ENCODE results near the gene CRTC3.
A peak's percentile ranks its signal among the peaks of the same experiment; 100 is the strongest.

The CRTC3 gene

DNA sequence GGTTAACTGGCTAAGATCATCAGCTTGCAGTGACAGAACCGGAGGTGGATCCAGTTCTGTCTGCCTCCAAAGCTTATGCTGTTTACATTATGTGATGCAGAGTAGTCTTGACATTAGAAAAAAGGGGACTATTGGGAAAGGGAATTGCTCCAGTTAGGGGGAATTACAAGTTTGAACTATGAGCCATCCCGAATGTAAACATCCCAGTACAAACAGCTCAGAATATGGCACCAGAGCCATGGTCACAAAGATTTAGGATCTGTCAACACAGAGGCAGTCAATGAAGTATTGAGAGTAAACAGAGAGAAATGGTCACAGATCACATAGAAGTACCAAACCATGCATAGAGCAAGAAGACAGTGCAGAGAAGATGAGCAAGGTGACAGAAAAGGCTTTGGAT lies 39.8 kb upstream of the CRTC3 start:
- DNase-seq, result no peak
- no peak overlapping the region for H3K14ac ChIP-seq (ENCODE audit: low read length)
- no peak overlapping the region for H3K4ac ChIP-seq (ENCODE audit: low read depth, low read length)
- H2AK5ac ChIP-seq (ENCODE audit: low read length), result no peak overlapping the region
- no peak overlapping the region for H2BK12ac ChIP-seq (ENCODE audit: low read length)
- no peaks in the 10 kb centered on the region for H3K79me2 ChIP-seq (ENCODE audit: control insufficient read depth, insufficient read depth, low read length, poor library complexity)
- no peak overlapping the region for H2AFZ ChIP-seq (ENCODE audit: insufficient read depth, low read length, poor library complexity)
- no peak overlapping the region for H3K18ac ChIP-seq (ENCODE audit: low read length)
- H3K4me2 ChIP-seq (ENCODE audit: low read length), result no peak overlapping the region
- H3K79me1 ChIP-seq (ENCODE audit: low read length), result peaks cover 2% of the 10 kb centered on the region
- no CpG with 5 or more reads among the region's 2 CpGs for WGBS (ENCODE audit: extremely low coverage, insufficient coverage, insufficient read length)
- H3K9me3 ChIP-seq (ENCODE audit: insufficient read depth, low read depth, low read length), result no peaks in the 10 kb centered on the region
- H2BK120ac ChIP-seq (ENCODE audit: insufficient read depth, low read length, poor library complexity), result peak overlapping the region; percentile 21
- H4K91ac ChIP-seq (ENCODE audit: low read depth, low read length), result no peak overlapping the region
- H3K27ac ChIP-seq (ENCODE audit: low read depth, low read length), result peak overlapping the region; percentile 29
- no peak overlapping the region for H3K4me3 ChIP-seq (ENCODE audit: low read depth, low read length)
- no peak overlapping the region for H4K12ac ChIP-seq (ENCODE audit: low read depth, low read length)
- no peak overlapping the region for H3K23ac ChIP-seq (ENCODE audit: low read length)
- peak overlapping the region; percentile 73 for H2BK5ac ChIP-seq (ENCODE audit: low read depth, low read length, poor library complexity)
- no peaks in the 10 kb centered on the region for H3K4me1 ChIP-seq (ENCODE audit: control insufficient read depth in 1 of 2, insufficient read depth in 2 of 2, low read length in 2 of 2)
- no peak overlapping the region for H3K9ac ChIP-seq (ENCODE audit: low read length)
- H3K36me3 ChIP-seq (ENCODE audit: control insufficient read depth in 1 of 2, insufficient read depth in 2 of 2, low read length in 2 of 2), result peaks cover 36 to 54% of the 10 kb centered on the region in 2 experiments
- no peaks in the 10 kb centered on the region for H3K27me3 ChIP-seq (ENCODE audit: insufficient read depth, low read length)
- no peak overlapping the region for H4K8ac ChIP-seq (ENCODE audit: low read depth, low read length)

DNA sequence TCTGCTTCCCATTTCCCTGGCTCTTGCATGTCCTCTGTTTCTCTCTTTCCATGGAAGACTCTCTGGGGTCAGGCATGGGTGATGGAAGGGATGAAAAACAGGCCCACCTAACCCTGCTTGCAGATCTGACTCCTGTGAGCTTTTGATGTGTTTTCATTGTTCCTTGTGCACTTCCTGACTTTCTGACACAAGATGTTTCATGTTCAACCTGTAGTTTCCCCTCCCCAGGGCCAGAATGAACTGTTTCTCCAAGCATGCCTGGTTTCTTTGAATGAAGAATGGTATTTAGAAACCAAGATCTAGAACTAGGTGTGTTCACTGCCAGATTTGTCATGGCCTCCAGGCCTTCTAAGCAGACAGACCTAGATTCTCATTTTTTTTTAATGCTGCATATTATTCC lies 36.1 kb upstream of the CRTC3 start:
- no peak overlapping the region for H3K4me2 ChIP-seq (ENCODE audit: low read length)
- H3K79me2 ChIP-seq (ENCODE audit: control insufficient read depth, insufficient read depth, low read length, poor library complexity), result no peaks in the 10 kb centered on the region
- no peak for DNase-seq
- H2AFZ ChIP-seq (ENCODE audit: insufficient read depth, low read length, poor library complexity), result no peak overlapping the region
- H3K23ac ChIP-seq (ENCODE audit: low read length), result no peak overlapping the region
- no peak overlapping the region for H3K14ac ChIP-seq (ENCODE audit: low read length)
- no peak overlapping the region for H3K18ac ChIP-seq (ENCODE audit: low read length)
- H3K4ac ChIP-seq (ENCODE audit: low read depth, low read length), result no peak overlapping the region
- no peak overlapping the region for H4K91ac ChIP-seq (ENCODE audit: low read depth, low read length)
- peaks cover 31 to 53% of the 10 kb centered on the region in 2 experiments for H3K36me3 ChIP-seq (ENCODE audit: control insufficient read depth in 1 of 2, insufficient read depth in 2 of 2, low read length in 2 of 2)
- no peaks in the 10 kb centered on the region for H3K9me3 ChIP-seq (ENCODE audit: insufficient read depth, low read depth, low read length)
- H4K12ac ChIP-seq (ENCODE audit: low read depth, low read length), result no peak overlapping the region
- no peak overlapping the region for H3K27ac ChIP-seq (ENCODE audit: low read depth, low read length)
- no peak overlapping the region for H3K9ac ChIP-seq (ENCODE audit: low read length)
- no peaks in the 10 kb centered on the region for H3K4me1 ChIP-seq (ENCODE audit: control insufficient read depth in 1 of 2, insufficient read depth in 2 of 2, low read length in 2 of 2)
- no peaks in the 10 kb centered on the region for H3K27me3 ChIP-seq (ENCODE audit: insufficient read depth, low read length)
- no peak overlapping the region for H4K8ac ChIP-seq (ENCODE audit: low read depth, low read length)
- H3K79me1 ChIP-seq (ENCODE audit: low read length), result peaks cover 2% of the 10 kb centered on the region
- H2BK12ac ChIP-seq (ENCODE audit: low read length), result no peak overlapping the region
- H2AK5ac ChIP-seq (ENCODE audit: low read length), result no peak overlapping the region
- H3K4me3 ChIP-seq (ENCODE audit: low read depth, low read length), result no peak overlapping the region
- H2BK5ac ChIP-seq (ENCODE audit: low read depth, low read length, poor library complexity), result no peak overlapping the region
- no peak overlapping the region for H2BK120ac ChIP-seq (ENCODE audit: insufficient read depth, low read length, poor library complexity)

DNA sequence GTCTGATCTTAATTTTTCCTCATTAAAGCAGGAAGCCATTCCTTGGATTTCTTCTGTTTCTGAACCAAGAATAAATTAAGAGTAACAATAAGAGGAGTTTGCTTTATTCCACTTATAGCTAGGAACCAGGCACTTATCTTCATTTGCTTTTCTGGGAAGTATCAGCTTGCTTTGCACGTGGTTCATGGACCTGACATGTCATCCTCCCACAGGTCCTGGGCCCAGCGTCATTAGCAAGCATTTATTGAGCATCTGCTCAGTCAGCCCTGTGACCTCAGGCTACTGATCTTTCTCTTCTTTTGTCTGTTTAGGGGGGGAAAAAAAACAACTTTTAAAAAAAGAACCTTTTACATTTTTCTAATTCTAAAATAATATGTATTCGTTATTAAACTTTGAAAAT lies 34.7 kb upstream of the CRTC3 start:
- H3K4me3 ChIP-seq (ENCODE audit: low read depth, low read length), result no peak overlapping the region

DNA sequence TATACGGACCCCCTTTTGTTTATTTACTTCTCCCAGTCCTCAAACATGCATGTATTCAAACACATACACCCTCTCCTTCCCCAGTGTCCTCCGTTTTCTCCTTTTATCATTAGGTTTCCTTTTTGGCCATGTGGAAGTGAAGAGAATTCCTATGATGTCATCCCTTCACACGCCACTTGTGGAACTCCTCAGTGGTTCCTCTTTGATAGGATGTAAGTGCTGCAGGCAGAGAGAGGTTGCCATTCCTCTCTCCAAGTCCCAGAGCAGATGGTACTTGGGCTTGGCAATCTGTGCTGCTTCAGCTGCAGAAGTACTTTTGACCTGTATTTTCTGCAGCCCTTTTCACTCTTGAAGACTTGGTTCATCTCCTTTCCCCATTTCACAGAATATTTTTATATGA lies 32.9 kb upstream of the CRTC3 start:
- no peak overlapping the region for H2AK5ac ChIP-seq (ENCODE audit: low read length)
- no peaks in the 10 kb centered on the region for H3K79me2 ChIP-seq (ENCODE audit: control insufficient read depth, insufficient read depth, low read length, poor library complexity)
- no peak overlapping the region for H3K23ac ChIP-seq (ENCODE audit: low read length)
- H2AFZ ChIP-seq (ENCODE audit: insufficient read depth, low read length, poor library complexity), result no peak overlapping the region
- H3K14ac ChIP-seq (ENCODE audit: low read length), result no peak overlapping the region
- no peak overlapping the region for H4K91ac ChIP-seq (ENCODE audit: low read depth, low read length)
- no peak overlapping the region for H3K4me2 ChIP-seq (ENCODE audit: low read length)
- peak in 1 of 2 donors; percentile 12 for DNase-seq
- no peak overlapping the region for H4K12ac ChIP-seq (ENCODE audit: low read depth, low read length)
- H3K9ac ChIP-seq (ENCODE audit: low read length), result no peak overlapping the region
- no peaks in the 10 kb centered on the region for H3K9me3 ChIP-seq (ENCODE audit: insufficient read depth, low read depth, low read length)
- WGBS (ENCODE audit: extremely low coverage, insufficient coverage, insufficient read length), result no CpG with 5 or more reads among the region's 3 CpGs
- H3K4me1 ChIP-seq (ENCODE audit: control insufficient read depth in 1 of 2, insufficient read depth in 2 of 2, low read length in 2 of 2), result no peaks in the 10 kb centered on the region
- H3K18ac ChIP-seq (ENCODE audit: low read length), result no peak overlapping the region
- H4K8ac ChIP-seq (ENCODE audit: low read depth, low read length), result no peak overlapping the region
- no peak overlapping the region for H3K4ac ChIP-seq (ENCODE audit: low read depth, low read length)
- no peak overlapping the region for H2BK120ac ChIP-seq (ENCODE audit: insufficient read depth, low read length, poor library complexity)
- no peaks in the 10 kb centered on the region for H3K27me3 ChIP-seq (ENCODE audit: insufficient read depth, low read length)
- no peak overlapping the region for H3K4me3 ChIP-seq (ENCODE audit: low read depth, low read length)
- H3K36me3 ChIP-seq (ENCODE audit: control insufficient read depth in 1 of 2, insufficient read depth in 2 of 2, low read length in 2 of 2), result peaks cover 28 to 51% of the 10 kb centered on the region in 2 experiments
- H3K79me1 ChIP-seq (ENCODE audit: low read length), result no peaks in the 10 kb centered on the region
- no peak overlapping the region for H2BK12ac ChIP-seq (ENCODE audit: low read length)
- no peak overlapping the region for H3K27ac ChIP-seq (ENCODE audit: low read depth, low read length)
- H2BK5ac ChIP-seq (ENCODE audit: low read depth, low read length, poor library complexity), result no peak overlapping the region

More for the DNA sequence above, 34.7 kb upstream of the CRTC3 start:
- H2AK5ac ChIP-seq (ENCODE audit: low read length), result no peak overlapping the region
- no peaks in the 10 kb centered on the region for H3K79me2 ChIP-seq (ENCODE audit: control insufficient read depth, insufficient read depth, low read length, poor library complexity)
- H3K79me1 ChIP-seq (ENCODE audit: low read length), result no peaks in the 10 kb centered on the region
- H3K9me3 ChIP-seq (ENCODE audit: insufficient read depth, low read depth, low read length), result no peaks in the 10 kb centered on the region
- no peak overlapping the region for H4K91ac ChIP-seq (ENCODE audit: low read depth, low read length)
- H3K23ac ChIP-seq (ENCODE audit: low read length), result no peak overlapping the region
- H4K12ac ChIP-seq (ENCODE audit: low read depth, low read length), result no peak overlapping the region
- WGBS (ENCODE audit: extremely low coverage, insufficient coverage, insufficient read length), result no CpG with 5 or more reads among the region's 3 CpGs
- no peak overlapping the region for H3K4ac ChIP-seq (ENCODE audit: low read depth, low read length)
- no peak overlapping the region for H2BK5ac ChIP-seq (ENCODE audit: low read depth, low read length, poor library complexity)
- H3K18ac ChIP-seq (ENCODE audit: low read length), result no peak overlapping the region
- peaks cover 35 to 61% of the 10 kb centered on the region in 2 experiments for H3K36me3 ChIP-seq (ENCODE audit: control insufficient read depth in 1 of 2, insufficient read depth in 2 of 2, low read length in 2 of 2)
- H3K27me3 ChIP-seq (ENCODE audit: insufficient read depth, low read length), result no peaks in the 10 kb centered on the region
- H3K14ac ChIP-seq (ENCODE audit: low read length), result no peak overlapping the region
- no peak overlapping the region for H2BK120ac ChIP-seq (ENCODE audit: insufficient read depth, low read length, poor library complexity)
- no peak overlapping the region for H3K4me2 ChIP-seq (ENCODE audit: low read length)
- DNase-seq, result no peak
- H3K27ac ChIP-seq (ENCODE audit: low read depth, low read length), result no peak overlapping the region
- no peak overlapping the region for H4K8ac ChIP-seq (ENCODE audit: low read depth, low read length)
- no peak overlapping the region for H2AFZ ChIP-seq (ENCODE audit: insufficient read depth, low read length, poor library complexity)
- no peak overlapping the region for H3K9ac ChIP-seq (ENCODE audit: low read length)
- H2BK12ac ChIP-seq (ENCODE audit: low read length), result no peak overlapping the region
- no peaks in the 10 kb centered on the region for H3K4me1 ChIP-seq (ENCODE audit: control insufficient read depth in 1 of 2, insufficient read depth in 2 of 2, low read length in 2 of 2)
